ENCODE results near the gene BLOC1S5. TPM values are rescaled to one million over a fixed set of nuclear protein-coding genes. Genes with fewer than 3 reads are reported as not detected.

BLOC1S5 gene
- total and polyA plus RNA-seq, 2 of the 13 experiments (the other 11 are each of a cell fraction or from before 2014, with no cell fraction given), result 10.5 to 41.5 TPM

DNA sequence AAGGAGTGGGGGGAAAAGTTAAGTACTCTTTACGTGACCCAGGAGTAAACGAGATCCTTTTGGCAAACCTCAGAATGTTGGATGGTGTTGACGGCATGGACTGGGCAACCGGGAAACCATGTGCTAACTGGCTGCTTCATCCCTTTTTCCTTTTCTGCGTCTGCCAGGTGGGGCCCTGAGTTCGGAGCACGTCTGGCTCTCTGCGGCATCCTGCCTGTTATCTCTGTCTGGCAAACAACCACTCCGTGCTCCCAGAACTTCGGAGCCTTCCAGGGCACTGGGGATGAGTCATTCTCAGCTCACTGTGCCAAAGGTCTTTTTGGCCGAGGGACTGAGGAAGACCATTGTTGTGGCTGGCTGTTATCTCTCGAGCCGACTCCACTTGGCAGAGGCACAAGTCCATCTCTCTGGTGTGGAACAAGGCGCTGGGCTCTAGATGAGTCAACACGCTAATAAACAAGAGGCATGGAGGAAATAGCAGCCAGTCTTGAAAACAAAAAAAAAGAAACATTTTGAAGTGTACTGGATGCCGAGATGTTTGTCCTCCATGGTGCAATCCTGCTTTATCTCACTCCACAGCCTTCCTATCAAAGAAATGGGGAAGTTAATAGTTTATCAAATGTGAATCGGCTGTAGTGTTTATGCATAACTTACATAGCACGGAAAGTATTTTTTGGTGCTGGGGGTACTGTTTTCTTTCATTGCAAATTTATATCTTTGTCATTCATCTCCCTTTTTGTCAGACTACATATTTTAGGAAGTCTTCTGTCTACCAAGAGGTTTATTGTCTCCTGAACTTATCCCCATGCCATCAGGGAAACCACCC is 89.0 kb downstream of the BLOC1S5 start (continued):
- TF ChIP-seq ZNF318 (CRISPR knock-in tag; IDR thresholded peaks at IDR 0.05) (peak; percentile 72; the same call in 1 of the 2 replicates), ZNF101 (CRISPR knock-in tag; IDR thresholded peaks at IDR 0.05; ENCODE audit: borderline replicate concordance, low read depth) (no peak), HOXA3 (CRISPR knock-in tag; IDR thresholded peaks at IDR 0.05) (peak; percentile 95), ZFP41 (CRISPR knock-in tag; IDR thresholded peaks at IDR 0.05; ENCODE audit: borderline replicate concordance) (peak; percentile 45; the same call in 1 of the 2 replicates), MTA1 (CRISPR knock-in tag; IDR thresholded peaks at IDR 0.05; ENCODE audit: borderline replicate concordance) (peak; percentile 97), IKZF5 (CRISPR knock-in tag; IDR thresholded peaks at IDR 0.05) (peak; percentile 91), RFXANK (CRISPR knock-in tag; IDR thresholded peaks at IDR 0.05) (no peak; the same call in 1 of the 2 replicates), NR0B2 (CRISPR knock-in tag; IDR thresholded peaks at IDR 0.05) (peak; percentile 68; the same call in 1 of the 2 replicates), PHF20 (CRISPR knock-in tag; IDR thresholded peaks at IDR 0.05) (no peak), ZBTB10 (CRISPR knock-in tag; IDR thresholded peaks at IDR 0.05; ENCODE audit: borderline replicate concordance) (no peak; the same call in 1 of the 2 replicates)
- TF ChIP-seq, protein P1, sequence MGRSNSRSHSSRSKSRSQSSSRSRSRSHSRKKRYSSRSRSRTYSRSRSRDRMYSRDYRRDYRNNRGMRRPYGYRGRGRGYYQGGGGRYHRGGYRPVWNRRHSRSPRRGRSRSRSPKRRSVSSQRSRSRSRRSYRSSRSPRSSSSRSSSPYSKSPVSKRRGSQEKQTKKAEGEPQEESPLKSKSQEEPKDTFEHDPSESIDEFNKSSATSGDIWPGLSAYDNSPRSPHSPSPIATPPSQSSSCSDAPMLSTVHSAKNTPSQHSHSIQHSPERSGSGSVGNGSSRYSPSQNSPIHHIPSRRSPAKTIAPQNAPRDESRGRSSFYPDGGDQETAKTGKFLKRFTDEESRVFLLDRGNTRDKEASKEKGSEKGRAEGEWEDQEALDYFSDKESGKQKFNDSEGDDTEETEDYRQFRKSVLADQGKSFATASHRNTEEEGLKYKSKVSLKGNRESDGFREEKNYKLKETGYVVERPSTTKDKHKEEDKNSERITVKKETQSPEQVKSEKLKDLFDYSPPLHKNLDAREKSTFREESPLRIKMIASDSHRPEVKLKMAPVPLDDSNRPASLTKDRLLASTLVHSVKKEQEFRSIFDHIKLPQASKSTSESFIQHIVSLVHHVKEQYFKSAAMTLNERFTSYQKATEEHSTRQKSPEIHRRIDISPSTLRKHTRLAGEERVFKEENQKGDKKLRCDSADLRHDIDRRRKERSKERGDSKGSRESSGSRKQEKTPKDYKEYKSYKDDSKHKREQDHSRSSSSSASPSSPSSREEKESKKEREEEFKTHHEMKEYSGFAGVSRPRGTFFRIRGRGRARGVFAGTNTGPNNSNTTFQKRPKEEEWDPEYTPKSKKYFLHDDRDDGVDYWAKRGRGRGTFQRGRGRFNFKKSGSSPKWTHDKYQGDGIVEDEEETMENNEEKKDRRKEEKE (IDR thresholded peaks at IDR 0.05), result no peak
